ENCODE data around the gene NOL6.
"Not testable (repeated sequence)": the region's sequence is repeated elsewhere in the genome, so short reads cannot be mapped to it uniquely, and the experiment has no call there.

The NOL6 gene

GRCh38 chr9:33461492-33461891, 12.2 kb downstream of the NOL6 start:
- no peak overlapping the region for H3K27ac ChIP-seq
- TF ChIP-seq CTCF (IDR thresholded peaks at IDR 0.05): no peak
- TF ChIP-seq ZFX (IDR thresholded peaks at IDR 0.05; ENCODE audit: borderline replicate concordance): no peak

- TF ChIP-seq ZFX (IDR thresholded peaks at IDR 0.05; ENCODE audit: borderline replicate concordance) (no peak), CTCF (IDR thresholded peaks at IDR 0.05) (no peak)
- H3K27ac ChIP-seq: no peak overlapping the region
Measured at GRCh38 chr9:33460854-33461253, 12.9 kb downstream of the NOL6 start.

- peak overlapping the region; percentile 28; the same call in 1 of the 2 replicates for H3K27ac ChIP-seq
- TF ChIP-seq ZFX (IDR thresholded peaks at IDR 0.05; ENCODE audit: borderline replicate concordance) (no peak), CTCF (IDR thresholded peaks at IDR 0.05) (no peak)
Measured at GRCh38 chr9:33459115-33459514, 14.6 kb downstream of the NOL6 start.

GRCh38 chr9:33458444-33458843, 15.3 kb downstream of the NOL6 start:
- H3K27ac ChIP-seq: peak overlapping the region; percentile 22; the same call in 1 of the 2 replicates
- TF ChIP-seq CTCF (IDR thresholded peaks at IDR 0.05) (no peak), ZFX (IDR thresholded peaks at IDR 0.05; ENCODE audit: borderline replicate concordance) (no peak)

GRCh38 chr9:33455945-33456344, 17.8 kb downstream of the NOL6 start:
- H3K27ac ChIP-seq: no peak overlapping the region
- TF ChIP-seq ZFX (IDR thresholded peaks at IDR 0.05; ENCODE audit: borderline replicate concordance): no peak
- no peak for TF ChIP-seq CTCF (IDR thresholded peaks at IDR 0.05)

GRCh38 chr9:33455456-33455855, 18.3 kb downstream of the NOL6 start:
- not testable (repeated sequence) for H3K27ac ChIP-seq

GRCh38 chr9:33454661-33455026, 19.1 kb downstream of the NOL6 start:
- H3K27ac ChIP-seq: not testable (repeated sequence)

GRCh38 chr9:33453999-33454660, 19.6 kb downstream of the NOL6 start:
- H3K27ac ChIP-seq: no peak overlapping the region
- TF ChIP-seq CTCF (IDR thresholded peaks at IDR 0.05): no peak
- TF ChIP-seq ZFX (IDR thresholded peaks at IDR 0.05; ENCODE audit: borderline replicate concordance): no peak

Measured in 22Rv1 (cell line).